Keratinocyte (primary cell): ENCODE data around the gene C14orf93.

Experiments used
- CTCF ChIP-seq, 3 experiments: IDR thresholded peaks in 1 of 3; conservative IDR thresholded peaks in 1 of 3; optimal IDR thresholded peaks in 1 of 3; 2 replicates in 2 of 3; 3 replicates in 1 of 3; pipeline versions ENCODE3 to v1.5.1; 2011; ENCODE audit warnings: low read length in 3 of 3, mild to moderate bottlenecking in 3 of 3, moderate library complexity in 2 of 3, control low read depth in 1 of 3, inconsistent platforms in 1 of 3; ENCODE audit not compliant: insufficient read depth in 2 of 3; ENCODE audit errors: extremely low read depth in 1 of 3
- EZH2 ChIP-seq: IDR thresholded peaks from one replicate; pipeline ENCODE4 v1.6.1; 2012; ENCODE audit warnings: inconsistent platforms, mild to moderate bottlenecking, low read length, moderate library complexity

DNA sequence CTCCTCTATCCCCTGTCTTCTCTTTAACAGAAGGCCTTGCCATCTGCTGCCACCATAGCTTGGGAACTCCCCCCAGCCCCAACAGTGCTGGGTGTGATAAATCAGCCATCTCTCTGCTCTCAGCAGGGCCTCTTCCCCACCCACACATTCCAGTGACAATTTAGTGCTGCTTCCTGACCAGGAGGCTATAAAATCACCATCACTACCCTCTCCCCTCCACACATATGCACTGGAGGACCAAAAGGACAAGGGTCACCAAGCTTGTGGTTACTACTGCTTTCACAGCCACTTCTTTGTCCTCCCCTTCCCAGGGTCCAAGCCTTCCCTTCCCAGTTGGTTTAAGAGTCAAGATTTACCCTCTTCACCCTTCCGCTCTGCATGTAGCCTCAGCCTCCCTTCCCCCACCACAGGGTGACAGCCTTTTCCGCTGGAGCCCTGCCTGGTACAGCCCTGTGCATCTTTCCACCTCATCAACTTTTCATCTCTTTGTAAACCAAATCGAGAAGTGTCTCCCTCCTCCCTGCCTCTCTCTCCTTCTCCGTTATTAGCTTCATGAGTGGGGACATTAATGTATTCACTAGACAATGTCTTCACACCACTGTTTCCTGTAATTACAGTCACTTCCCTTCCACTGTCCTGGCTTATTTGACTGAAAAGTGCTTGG, 15.3 kb upstream of the C14orf93 start:
- TF ChIP-seq EZH2 (no peak), CTCF (optimal IDR thresholded peaks at IDR 0.05 in 1 of 3, IDR thresholded peaks at IDR 0.05 in 1 of 3, conservative IDR thresholded peaks at IDR 0.05 in 1 of 3; ENCODE audit: extremely low read depth in 1 of 3, insufficient read depth in 2 of 3, low read length in 3 of 3) (no peak)
